ENCODE data around the gene MAB21L4. TPM values are rescaled to one million over a fixed set of nuclear protein-coding genes. Genes with fewer than 3 reads are reported as not detected.

Gene MAB21L4
- polyA plus RNA-seq, 1 experiment: not detected

DNA sequence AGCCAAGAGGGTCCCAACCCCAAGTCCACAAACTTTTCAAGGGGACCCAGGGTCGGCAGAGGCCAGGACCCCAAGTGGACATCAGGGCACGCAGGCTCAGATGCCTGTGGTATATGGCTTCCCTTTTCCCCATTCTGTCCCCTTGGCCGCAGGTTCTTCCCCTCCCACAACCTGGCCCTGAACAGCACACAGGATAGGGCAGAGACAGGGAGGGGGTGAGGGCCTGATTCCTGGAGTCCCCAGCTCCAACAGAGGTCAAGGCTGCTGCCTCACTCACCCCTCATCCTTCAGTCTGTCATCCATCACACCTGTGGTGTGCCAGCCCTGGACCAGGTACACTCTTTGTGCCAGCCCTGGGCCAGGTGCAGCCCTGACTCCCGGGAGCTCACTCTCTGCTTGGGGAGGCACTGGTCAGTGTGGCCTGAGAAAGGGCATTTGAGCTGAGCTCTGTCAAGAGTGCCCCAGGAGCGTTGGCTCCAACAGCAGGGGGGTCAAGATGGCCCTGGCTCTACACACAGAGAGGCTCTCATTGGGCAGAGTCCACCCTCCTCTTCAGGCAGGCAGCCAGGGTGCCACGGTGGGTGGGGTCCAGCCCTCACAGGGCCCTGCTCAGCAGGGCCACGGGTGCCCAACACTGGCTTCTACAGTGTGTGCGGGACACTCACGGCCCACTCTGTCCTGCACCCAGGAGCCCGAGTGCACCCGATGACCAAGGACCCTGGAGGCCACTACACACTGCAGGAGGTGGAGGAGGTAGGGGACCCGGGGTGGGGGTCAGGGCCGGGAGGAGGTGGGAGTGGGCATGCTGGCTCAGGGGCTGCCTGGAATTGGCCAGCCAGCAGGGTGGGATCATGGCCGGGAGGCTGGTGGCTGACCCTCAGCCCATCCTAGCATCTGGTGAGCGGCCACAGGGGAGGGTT is 25.7 kb downstream of the MAB21L4 start:
- CTCF ChIA-PET: interaction anchor here (1.6 to 2.1 kb wide), 2 partner anchors 19 to 30 kb away, joined by 4 to 5 read pairs; no protein-coding TSS in a partner anchor

GRCh38 chr2:240869109-240869955 is 26.6 kb downstream of the MAB21L4 start:
- H3K27ac ChIP-seq (ENCODE audit: low read depth, low read length): no peak overlapping the region
- no peak for DNase-seq (ENCODE audit: low read depth, low spot score)
- ChIA-PET CTCF (interaction anchor here (1.6 to 2.1 kb wide), 2 partner anchors 18 to 29 kb away, joined by 4 to 5 read pairs; no protein-coding TSS in a partner anchor), POLR2A (no interaction called here)
- H3K27me3 ChIP-seq (ENCODE audit: control insufficient read depth, insufficient read depth, low read length): peaks cover 29% of the 10 kb centered on the region
- TF ChIP-seq, protein P1, sequence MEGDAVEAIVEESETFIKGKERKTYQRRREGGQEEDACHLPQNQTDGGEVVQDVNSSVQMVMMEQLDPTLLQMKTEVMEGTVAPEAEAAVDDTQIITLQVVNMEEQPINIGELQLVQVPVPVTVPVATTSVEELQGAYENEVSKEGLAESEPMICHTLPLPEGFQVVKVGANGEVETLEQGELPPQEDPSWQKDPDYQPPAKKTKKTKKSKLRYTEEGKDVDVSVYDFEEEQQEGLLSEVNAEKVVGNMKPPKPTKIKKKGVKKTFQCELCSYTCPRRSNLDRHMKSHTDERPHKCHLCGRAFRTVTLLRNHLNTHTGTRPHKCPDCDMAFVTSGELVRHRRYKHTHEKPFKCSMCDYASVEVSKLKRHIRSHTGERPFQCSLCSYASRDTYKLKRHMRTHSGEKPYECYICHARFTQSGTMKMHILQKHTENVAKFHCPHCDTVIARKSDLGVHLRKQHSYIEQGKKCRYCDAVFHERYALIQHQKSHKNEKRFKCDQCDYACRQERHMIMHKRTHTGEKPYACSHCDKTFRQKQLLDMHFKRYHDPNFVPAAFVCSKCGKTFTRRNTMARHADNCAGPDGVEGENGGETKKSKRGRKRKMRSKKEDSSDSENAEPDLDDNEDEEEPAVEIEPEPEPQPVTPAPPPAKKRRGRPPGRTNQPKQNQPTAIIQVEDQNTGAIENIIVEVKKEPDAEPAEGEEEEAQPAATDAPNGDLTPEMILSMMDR (IDR thresholded peaks at IDR 0.05; ENCODE audit: low read depth, low read length): no peak
- no peak overlapping the region for H3K4me3 ChIP-seq (ENCODE audit: low read depth, low read length)
- no peaks in the 10 kb centered on the region for H3K9me3 ChIP-seq (ENCODE audit: control insufficient read depth, insufficient read depth, low read length)

More for the DNA sequence above, 25.7 kb downstream of the MAB21L4 start:
- Histone ChIP-seq H3K27ac (ENCODE audit: low read depth, low read length) (no peak overlapping the region), H3K9me3 (ENCODE audit: control insufficient read depth, insufficient read depth, low read length) (no peaks in the 10 kb centered on the region), H3K27me3 (ENCODE audit: control insufficient read depth, insufficient read depth, low read length) (peaks cover 30% of the 10 kb centered on the region), H3K4me3 (ENCODE audit: low read depth, low read length) (no peak overlapping the region)
- TF ChIP-seq, protein P1 (IDR thresholded peaks at IDR 0.05; ENCODE audit: low read depth, low read length): no peak
- POLR2A ChIA-PET: no interaction called here
- no peak for DNase-seq (ENCODE audit: low read depth, low spot score)

- TF ChIP-seq, protein P1 (IDR thresholded peaks at IDR 0.05; ENCODE audit: low read depth, low read length): no peak
- no peak within 1 kb of the TSS for H3K4me3 ChIP-seq (ENCODE audit: low read depth, low read length)
- DNase-seq (ENCODE audit: low read depth, low spot score): no peak
- no peaks in the 10 kb centered on the region for H3K9me3 ChIP-seq (ENCODE audit: control insufficient read depth, insufficient read depth, low read length)
- POLR2A ChIA-PET: no interaction called here
- peaks cover 35% of the 10 kb centered on the region for H3K27me3 ChIP-seq (ENCODE audit: control insufficient read depth, insufficient read depth, low read length)
- CTCF ChIA-PET: interaction anchor here (2.1 kb wide), 1 partner anchor 17 kb away, joined by 5 read pairs; no protein-coding TSS in a partner anchor
- H3K27ac ChIP-seq (ENCODE audit: low read depth, low read length): no peak within 1 kb of the TSS
Observed at GRCh38 chr2:240868286-240869108, 27.5 kb downstream of the MAB21L4 start, which contains the start of gene AGXT. TSS of gene AGXT (plus strand) at chr2:240868824. CDS start at chr2:240868866, 42 bp downstream.

- TF ChIP-seq, protein P1 (IDR thresholded peaks at IDR 0.05; ENCODE audit: low read depth, low read length): no peak
- H3K9me3 ChIP-seq (ENCODE audit: control insufficient read depth, insufficient read depth, low read length): no peaks in the 10 kb centered on the region
- DNase-seq (ENCODE audit: low read depth, low spot score): no peak
- H3K4me3 ChIP-seq (ENCODE audit: low read depth, low read length): no peak overlapping the region
- CTCF ChIA-PET: interaction anchor here (1.2 kb wide), 1 partner anchor 13 kb away, joined by 3 read pairs; no protein-coding TSS in a partner anchor
- H3K27me3 ChIP-seq (ENCODE audit: control insufficient read depth, insufficient read depth, low read length): peaks cover 44% of the 10 kb centered on the region
- POLR2A ChIA-PET: no interaction called here
- no peak overlapping the region for H3K27ac ChIP-seq (ENCODE audit: low read depth, low read length)
Observed at GRCh38 chr2:240865391-240865790, 30.6 kb downstream of the MAB21L4 start.

Measured in AG04450 (cell line).